ENCODE measurements around the gene SLC4A1AP.

SLC4A1AP gene

DNA sequence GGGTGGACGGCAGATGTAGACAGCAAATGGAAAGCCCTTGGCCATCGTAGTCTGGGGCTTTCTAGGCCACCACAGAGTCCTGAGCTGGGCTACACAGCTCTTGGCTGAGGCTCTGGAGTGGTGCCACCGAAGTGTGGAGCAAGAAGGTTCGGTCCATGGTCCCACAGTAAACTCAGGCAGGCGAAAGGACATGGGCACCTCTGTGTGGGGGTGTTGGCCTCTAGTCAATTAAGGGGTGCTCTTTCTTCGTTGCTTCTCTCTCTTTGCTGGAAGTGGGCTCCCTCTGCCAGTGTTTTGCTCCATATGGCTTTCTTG lies 73.2 kb downstream of the SLC4A1AP start:
- H3K27ac ChIP-seq (replicated peaks), result no peak overlapping the region
- TF ChIP-seq SPI1 (IDR thresholded peaks at IDR 0.05; ENCODE audit: borderline replicate concordance, low read depth) (no peak), POLR2AphosphoS5 (IDR thresholded peaks at IDR 0.05; ENCODE audit: low read depth) (no peak), GABPA (IDR thresholded peaks at IDR 0.05; ENCODE audit: low read depth) (no peak)
- TF ChIP-seq, protein P1, sequence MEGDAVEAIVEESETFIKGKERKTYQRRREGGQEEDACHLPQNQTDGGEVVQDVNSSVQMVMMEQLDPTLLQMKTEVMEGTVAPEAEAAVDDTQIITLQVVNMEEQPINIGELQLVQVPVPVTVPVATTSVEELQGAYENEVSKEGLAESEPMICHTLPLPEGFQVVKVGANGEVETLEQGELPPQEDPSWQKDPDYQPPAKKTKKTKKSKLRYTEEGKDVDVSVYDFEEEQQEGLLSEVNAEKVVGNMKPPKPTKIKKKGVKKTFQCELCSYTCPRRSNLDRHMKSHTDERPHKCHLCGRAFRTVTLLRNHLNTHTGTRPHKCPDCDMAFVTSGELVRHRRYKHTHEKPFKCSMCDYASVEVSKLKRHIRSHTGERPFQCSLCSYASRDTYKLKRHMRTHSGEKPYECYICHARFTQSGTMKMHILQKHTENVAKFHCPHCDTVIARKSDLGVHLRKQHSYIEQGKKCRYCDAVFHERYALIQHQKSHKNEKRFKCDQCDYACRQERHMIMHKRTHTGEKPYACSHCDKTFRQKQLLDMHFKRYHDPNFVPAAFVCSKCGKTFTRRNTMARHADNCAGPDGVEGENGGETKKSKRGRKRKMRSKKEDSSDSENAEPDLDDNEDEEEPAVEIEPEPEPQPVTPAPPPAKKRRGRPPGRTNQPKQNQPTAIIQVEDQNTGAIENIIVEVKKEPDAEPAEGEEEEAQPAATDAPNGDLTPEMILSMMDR (IDR thresholded peaks at IDR 0.05; ENCODE audit: insufficient read depth, low read length), result no peak
- TF ChIP-seq, protein P2, sequence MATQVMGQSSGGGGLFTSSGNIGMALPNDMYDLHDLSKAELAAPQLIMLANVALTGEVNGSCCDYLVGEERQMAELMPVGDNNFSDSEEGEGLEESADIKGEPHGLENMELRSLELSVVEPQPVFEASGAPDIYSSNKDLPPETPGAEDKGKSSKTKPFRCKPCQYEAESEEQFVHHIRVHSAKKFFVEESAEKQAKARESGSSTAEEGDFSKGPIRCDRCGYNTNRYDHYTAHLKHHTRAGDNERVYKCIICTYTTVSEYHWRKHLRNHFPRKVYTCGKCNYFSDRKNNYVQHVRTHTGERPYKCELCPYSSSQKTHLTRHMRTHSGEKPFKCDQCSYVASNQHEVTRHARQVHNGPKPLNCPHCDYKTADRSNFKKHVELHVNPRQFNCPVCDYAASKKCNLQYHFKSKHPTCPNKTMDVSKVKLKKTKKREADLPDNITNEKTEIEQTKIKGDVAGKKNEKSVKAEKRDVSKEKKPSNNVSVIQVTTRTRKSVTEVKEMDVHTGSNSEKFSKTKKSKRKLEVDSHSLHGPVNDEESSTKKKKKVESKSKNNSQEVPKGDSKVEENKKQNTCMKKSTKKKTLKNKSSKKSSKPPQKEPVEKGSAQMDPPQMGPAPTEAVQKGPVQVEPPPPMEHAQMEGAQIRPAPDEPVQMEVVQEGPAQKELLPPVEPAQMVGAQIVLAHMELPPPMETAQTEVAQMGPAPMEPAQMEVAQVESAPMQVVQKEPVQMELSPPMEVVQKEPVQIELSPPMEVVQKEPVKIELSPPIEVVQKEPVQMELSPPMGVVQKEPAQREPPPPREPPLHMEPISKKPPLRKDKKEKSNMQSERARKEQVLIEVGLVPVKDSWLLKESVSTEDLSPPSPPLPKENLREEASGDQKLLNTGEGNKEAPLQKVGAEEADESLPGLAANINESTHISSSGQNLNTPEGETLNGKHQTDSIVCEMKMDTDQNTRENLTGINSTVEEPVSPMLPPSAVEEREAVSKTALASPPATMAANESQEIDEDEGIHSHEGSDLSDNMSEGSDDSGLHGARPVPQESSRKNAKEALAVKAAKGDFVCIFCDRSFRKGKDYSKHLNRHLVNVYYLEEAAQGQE (IDR thresholded peaks at IDR 0.05; ENCODE audit: insufficient replicate concordance, low read depth), result no peak
- H3K4me3 ChIP-seq (replicated peaks; ENCODE audit: insufficient read depth, low read length), result no peak overlapping the region
- H3K27me3 ChIP-seq (ENCODE audit: insufficient read depth, poor library complexity, severe bottlenecking), result no peaks in the 10 kb centered on the region
- DNase-seq (ENCODE audit: low read depth in 1 of 2, low spot score in 1 of 2), result no peak

DNA sequence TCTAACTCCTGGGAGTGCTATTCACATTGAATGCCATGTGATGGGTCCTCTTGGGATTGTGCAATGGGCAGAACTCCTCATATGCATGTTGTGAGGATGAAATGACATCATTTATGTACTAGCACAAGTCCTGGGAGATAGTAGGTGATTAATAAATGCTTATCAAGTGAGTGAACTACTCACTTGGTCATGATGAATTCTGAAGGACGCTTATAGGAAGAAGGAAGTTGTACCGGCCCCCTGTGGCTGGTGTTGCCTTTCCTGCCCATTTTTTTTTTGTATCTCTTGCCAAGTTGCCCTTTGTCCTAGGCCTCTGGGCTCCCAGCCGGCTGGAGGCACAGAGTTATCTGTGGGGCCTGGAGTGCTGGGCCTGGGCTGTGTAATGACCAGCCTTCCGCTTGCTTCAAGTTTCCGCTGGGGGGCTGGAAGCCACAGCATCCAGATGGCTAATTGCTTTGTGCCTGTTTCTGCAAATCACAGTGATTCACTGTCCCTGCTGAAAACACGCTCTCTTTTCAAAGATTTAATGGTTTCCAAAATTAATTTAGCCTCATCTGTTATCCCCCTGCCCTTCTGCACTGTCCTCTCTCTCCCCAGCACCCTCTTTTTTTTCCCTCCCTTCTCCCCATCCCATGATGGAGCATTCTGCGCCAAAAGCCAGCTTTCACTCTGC lies 74.1 kb downstream of the SLC4A1AP start:
- TF ChIP-seq POLR2AphosphoS5 (IDR thresholded peaks at IDR 0.05; ENCODE audit: low read depth), result no peak
- TF ChIP-seq, protein P2 (IDR thresholded peaks at IDR 0.05; ENCODE audit: insufficient replicate concordance, low read depth), result no peak
- TF ChIP-seq, protein P1 (IDR thresholded peaks at IDR 0.05; ENCODE audit: insufficient read depth, low read length), result no peak
- no peak for TF ChIP-seq SPI1 (IDR thresholded peaks at IDR 0.05; ENCODE audit: borderline replicate concordance, low read depth)
- no peak for TF ChIP-seq GABPA (IDR thresholded peaks at IDR 0.05; ENCODE audit: low read depth)
- Histone ChIP-seq H3K27me3 (ENCODE audit: insufficient read depth, poor library complexity, severe bottlenecking) (no peaks in the 10 kb centered on the region), H3K4me3 (replicated peaks; ENCODE audit: insufficient read depth, low read length) (no peak overlapping the region), H3K27ac (replicated peaks) (no peak overlapping the region)
- DNase-seq (ENCODE audit: low read depth in 1 of 2, low spot score in 1 of 2), result no peak

DNA sequence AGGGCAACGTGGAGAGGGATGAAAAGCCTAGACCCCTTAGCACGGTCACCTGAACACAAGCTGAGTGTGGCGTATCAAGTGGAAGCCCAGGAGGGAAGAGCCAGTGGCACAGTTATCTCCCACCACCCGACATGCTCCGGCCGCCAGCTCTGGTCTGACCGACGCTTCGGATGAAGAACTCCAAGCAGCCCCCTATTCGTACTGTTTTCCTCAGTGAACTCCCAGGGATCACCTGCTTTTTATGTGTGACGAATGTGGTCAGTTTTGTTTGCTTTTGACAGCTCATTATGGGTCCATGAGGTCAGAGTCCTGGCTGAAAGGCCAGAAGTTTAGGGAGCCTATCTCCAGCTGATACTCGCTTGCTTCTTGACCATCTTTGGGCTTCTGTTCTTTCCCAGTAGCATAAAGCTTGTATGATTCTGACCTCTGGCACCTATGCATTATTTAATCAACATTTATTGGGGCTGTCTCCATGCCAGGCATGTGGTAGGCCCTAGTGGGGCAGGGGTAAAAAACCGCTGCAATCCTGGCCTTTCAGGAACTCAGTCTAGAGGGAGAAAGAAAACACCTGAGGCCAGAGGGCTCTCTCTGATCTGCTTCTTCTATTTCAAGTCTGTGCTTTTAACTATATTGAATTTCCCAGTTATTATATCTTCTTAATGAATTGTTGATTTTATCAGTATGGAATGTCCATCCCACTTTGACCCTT lies 74.8 kb downstream of the SLC4A1AP start:
- DNase-seq (ENCODE audit: low read depth in 1 of 2, low spot score in 1 of 2), result no peak
- Histone ChIP-seq H3K27ac (replicated peaks) (no peak overlapping the region), H3K4me3 (replicated peaks; ENCODE audit: insufficient read depth, low read length) (no peak overlapping the region), H3K27me3 (ENCODE audit: insufficient read depth, poor library complexity, severe bottlenecking) (no peaks in the 10 kb centered on the region)
- TF ChIP-seq GABPA (IDR thresholded peaks at IDR 0.05; ENCODE audit: low read depth) (no peak), SPI1 (IDR thresholded peaks at IDR 0.05; ENCODE audit: borderline replicate concordance, low read depth) (no peak), POLR2AphosphoS5 (IDR thresholded peaks at IDR 0.05; ENCODE audit: low read depth) (no peak)
- TF ChIP-seq, protein P2 (IDR thresholded peaks at IDR 0.05; ENCODE audit: insufficient replicate concordance, low read depth), result no peak
- TF ChIP-seq, protein P1 (IDR thresholded peaks at IDR 0.05; ENCODE audit: insufficient read depth, low read length), result no peak
